Fibroblast of mammary gland (primary cell): ENCODE results near the gene MAP4.

Experiments used
- DNase-seq: peaks from one replicate; pipeline ENCODE4 v3.0.0-alpha.2; 2010; ENCODE audit warnings: low read depth
- H3K4me3 ChIP-seq: 2 replicates; pipeline ENCODE4 v1.5.1; 2011; ENCODE audit warnings: low read depth, mild to moderate bottlenecking, low read length, moderate library complexity; ENCODE audit not compliant: control insufficient read depth
- TF ChIP-seq, protein P1 (sequence below): conservative IDR thresholded peaks from 2 replicates; pipeline ENCODE4 v1.5.1; 2011; ENCODE audit warnings: low read depth, low read length, inconsistent platforms; ENCODE audit not compliant: control insufficient read depth, insufficient read depth

MAP4 gene

DNA sequence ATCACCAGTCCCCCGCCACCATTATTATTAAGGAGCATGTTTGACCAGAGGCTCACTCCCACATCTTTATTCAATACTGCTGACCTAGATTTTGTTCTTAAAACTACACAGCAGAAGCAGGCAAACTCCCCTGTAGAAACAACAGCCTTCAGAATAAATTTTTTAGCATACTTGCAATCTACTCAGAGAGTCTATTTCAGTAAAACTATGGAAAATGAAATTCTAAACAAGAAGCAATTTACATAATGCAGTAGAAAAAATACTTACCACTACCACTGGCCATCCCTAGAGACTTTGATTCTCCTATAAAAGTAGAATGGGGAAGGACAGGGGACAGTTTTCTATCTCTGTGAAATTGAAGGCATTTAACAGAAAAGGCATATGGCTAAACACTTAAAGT lies 76.0 kb downstream of the MAP4 start:
- DNase-seq: no peak
- TF ChIP-seq, protein P1, sequence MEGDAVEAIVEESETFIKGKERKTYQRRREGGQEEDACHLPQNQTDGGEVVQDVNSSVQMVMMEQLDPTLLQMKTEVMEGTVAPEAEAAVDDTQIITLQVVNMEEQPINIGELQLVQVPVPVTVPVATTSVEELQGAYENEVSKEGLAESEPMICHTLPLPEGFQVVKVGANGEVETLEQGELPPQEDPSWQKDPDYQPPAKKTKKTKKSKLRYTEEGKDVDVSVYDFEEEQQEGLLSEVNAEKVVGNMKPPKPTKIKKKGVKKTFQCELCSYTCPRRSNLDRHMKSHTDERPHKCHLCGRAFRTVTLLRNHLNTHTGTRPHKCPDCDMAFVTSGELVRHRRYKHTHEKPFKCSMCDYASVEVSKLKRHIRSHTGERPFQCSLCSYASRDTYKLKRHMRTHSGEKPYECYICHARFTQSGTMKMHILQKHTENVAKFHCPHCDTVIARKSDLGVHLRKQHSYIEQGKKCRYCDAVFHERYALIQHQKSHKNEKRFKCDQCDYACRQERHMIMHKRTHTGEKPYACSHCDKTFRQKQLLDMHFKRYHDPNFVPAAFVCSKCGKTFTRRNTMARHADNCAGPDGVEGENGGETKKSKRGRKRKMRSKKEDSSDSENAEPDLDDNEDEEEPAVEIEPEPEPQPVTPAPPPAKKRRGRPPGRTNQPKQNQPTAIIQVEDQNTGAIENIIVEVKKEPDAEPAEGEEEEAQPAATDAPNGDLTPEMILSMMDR: no peak
- no peak overlapping the region for H3K4me3 ChIP-seq

DNA sequence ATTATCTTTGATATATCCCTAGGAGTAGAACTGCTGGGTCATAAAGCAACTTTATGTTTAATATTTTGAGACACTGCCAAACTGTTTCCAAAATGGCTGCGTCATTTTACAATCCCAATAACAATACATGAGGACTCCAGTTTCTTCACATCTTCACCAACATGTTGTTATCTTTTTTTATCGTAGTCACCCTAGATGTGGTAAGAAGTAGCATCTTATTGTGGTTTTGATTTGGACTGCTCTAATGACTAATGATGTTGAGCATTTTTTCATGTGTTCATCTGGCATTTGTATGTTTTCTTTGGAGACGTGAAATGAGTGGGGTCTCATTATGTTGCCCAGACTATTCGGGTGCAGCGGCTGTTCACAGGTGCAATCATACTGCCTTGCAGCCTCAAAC lies 83.8 kb downstream of the MAP4 start:
- no peak overlapping the region for H3K4me3 ChIP-seq
- DNase-seq: peak; percentile 47
- TF ChIP-seq, protein P1: no peak

DNA sequence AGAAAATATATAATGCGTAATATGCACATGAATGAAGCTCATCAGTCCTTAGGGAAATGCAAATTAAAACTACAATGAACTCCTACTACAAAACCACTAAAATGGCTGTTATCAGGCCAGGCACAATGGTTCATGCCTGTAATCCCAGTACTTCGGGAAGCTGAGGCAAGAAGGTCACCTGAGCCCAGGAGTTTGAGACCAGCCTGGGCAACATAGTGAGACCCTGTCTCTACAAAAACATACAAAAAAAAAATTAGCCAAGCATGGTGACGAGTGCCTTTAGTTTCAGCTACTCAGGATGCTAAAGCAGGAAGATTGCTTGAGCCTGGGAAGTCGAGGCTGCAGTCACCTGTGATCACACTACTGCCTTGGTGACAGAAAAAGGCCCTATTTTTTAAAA lies 85.2 kb downstream of the MAP4 start:
- H3K4me3 ChIP-seq: no peak overlapping the region
- TF ChIP-seq, protein P1: no peak
- DNase-seq: no peak

GRCh38 chr3:47916696-47917095 lies 99.5 kb downstream of the MAP4 start:
- DNase-seq: no peak

DNA sequence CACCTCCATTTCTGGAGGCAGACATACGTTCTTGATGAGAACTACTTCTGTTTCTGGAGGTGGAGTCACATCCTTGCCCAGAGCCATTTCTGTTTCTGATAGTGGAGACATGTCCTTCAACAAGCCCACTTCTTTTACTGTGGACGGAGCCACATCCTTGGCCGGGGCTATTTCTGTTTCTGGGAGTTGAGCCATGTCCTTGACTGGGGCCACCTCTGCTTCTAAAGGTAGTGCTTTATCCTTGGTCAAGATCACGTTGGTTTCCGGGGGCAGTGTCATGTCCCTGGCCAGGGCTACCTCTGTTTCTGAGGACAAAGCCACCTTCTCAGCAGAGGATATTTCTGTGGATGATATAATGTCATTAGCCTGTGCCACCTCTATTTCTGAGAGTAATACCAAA lies 100.0 kb downstream of the MAP4 start:
- TF ChIP-seq, protein P1: no peak
- no peak overlapping the region for H3K4me3 ChIP-seq
- DNase-seq: no peak

More at GRCh38 chr3:47916696-47917095, 99.5 kb downstream of the MAP4 start:
- TF ChIP-seq, protein P1: no peak
- H3K4me3 ChIP-seq: no peak overlapping the region

GRCh38 chr3:47912006-47912504 lies 104.2 kb downstream of the MAP4 start:
- H3K4me3 ChIP-seq: no peak overlapping the region
- TF ChIP-seq, protein P1: no peak
- DNase-seq: peak; percentile 55
